Measurements from ENCODE around the gene NME7. TPM values are rescaled to one million over a fixed set of nuclear protein-coding genes. Genes with fewer than 3 reads are reported as not detected.
A peak's percentile ranks its signal among the peaks of the same experiment; 100 is the strongest.

NME7 gene
- total RNA-seq, 1 donor from 2014 or later = 23.6 TPM

- Histone ChIP-seq H3K27ac (no peak overlapping the region), H3K36me3 (no peaks in the 10 kb centered on the region), H3K27me3 (no peaks in the 10 kb centered on the region), H3K4me1 (no peaks in the 10 kb centered on the region), H3K4me3 (no peak overlapping the region), H3K9me3 (no peaks in the 10 kb centered on the region)
- no peak for DNase-seq (ENCODE audit: extremely low spot score in 2 of 2)
- no peak for TF ChIP-seq POLR2AphosphoS5 (IDR thresholded peaks at IDR 0.05; ENCODE audit: insufficient read depth in 1 of 2, low read depth in 1 of 2)
- no peak for TF ChIP-seq POLR2A (IDR thresholded peaks at IDR 0.05)
- no peak for TF ChIP-seq CTCF (IDR thresholded peaks at IDR 0.05)
- intact Hi-C loops (cut with DNase I) = no loop called here
These were observed 192.1 kb downstream of the NME7 start for GRCh38 chr1:169175461-169175860.

DNA sequence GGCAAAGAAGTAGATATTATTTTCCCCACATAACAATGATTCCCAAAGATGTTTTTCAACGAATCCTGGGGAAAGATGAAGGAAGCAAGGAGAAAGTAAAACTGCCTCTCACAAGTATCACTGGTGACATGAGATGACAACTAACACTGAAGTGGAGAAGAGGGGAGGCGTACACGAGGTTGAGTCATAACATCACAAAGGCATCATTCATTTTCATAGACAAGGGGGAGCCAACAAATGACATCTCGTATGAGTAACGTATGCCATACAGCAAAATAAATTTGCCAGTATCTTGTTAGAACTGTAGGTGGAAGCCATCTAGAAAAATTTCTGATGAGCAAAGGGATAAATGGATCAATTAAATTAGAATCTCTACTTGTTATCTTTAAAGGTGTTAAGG lies 204.5 kb downstream of the NME7 start:
- no peak overlapping the region for H3K27ac ChIP-seq
- H3K9me3 ChIP-seq = no peaks in the 10 kb centered on the region
- H3K36me3 ChIP-seq = no peaks in the 10 kb centered on the region
- H3K4me3 ChIP-seq = no peak overlapping the region
- no peak for DNase-seq (ENCODE audit: extremely low spot score in 2 of 2)
- intact Hi-C loops (cut with DNase I) = no loop called here
- no peaks in the 10 kb centered on the region for H3K27me3 ChIP-seq
- no peak for TF ChIP-seq POLR2AphosphoS5 (IDR thresholded peaks at IDR 0.05; ENCODE audit: insufficient read depth in 1 of 2, low read depth in 1 of 2)
- no peak for TF ChIP-seq CTCF (IDR thresholded peaks at IDR 0.05)
- no peak for TF ChIP-seq POLR2A (IDR thresholded peaks at IDR 0.05)
- H3K4me1 ChIP-seq = no peaks in the 10 kb centered on the region

GRCh38 chr1:169161496-169162194 lies 206.0 kb downstream of the NME7 start:
- Histone ChIP-seq H3K9me3 (no peaks in the 10 kb centered on the region), H3K4me3 (no peak overlapping the region), H3K27ac (no peak overlapping the region), H3K4me1 (no peaks in the 10 kb centered on the region), H3K36me3 (no peaks in the 10 kb centered on the region), H3K27me3 (no peaks in the 10 kb centered on the region)
- TF ChIP-seq POLR2AphosphoS5 (IDR thresholded peaks at IDR 0.05; ENCODE audit: insufficient read depth in 1 of 2, low read depth in 1 of 2) (no peak), POLR2A (IDR thresholded peaks at IDR 0.05) (no peak), CTCF (IDR thresholded peaks at IDR 0.05) (no peak)
- no peak for DNase-seq (ENCODE audit: extremely low spot score in 2 of 2)
- intact Hi-C loops (cut with DNase I) = no loop called here

GRCh38 chr1:169160845-169161495 lies 206.6 kb downstream of the NME7 start:
- no peak for DNase-seq (ENCODE audit: extremely low spot score in 2 of 2)
- no peak overlapping the region for H3K4me3 ChIP-seq
- intact Hi-C loops (cut with DNase I) = no loop called here
- H3K36me3 ChIP-seq = no peaks in the 10 kb centered on the region
- no peaks in the 10 kb centered on the region for H3K4me1 ChIP-seq
- H3K27me3 ChIP-seq = no peaks in the 10 kb centered on the region
- H3K27ac ChIP-seq = no peak overlapping the region
- no peaks in the 10 kb centered on the region for H3K9me3 ChIP-seq
- TF ChIP-seq POLR2AphosphoS5 (IDR thresholded peaks at IDR 0.05; ENCODE audit: insufficient read depth in 1 of 2, low read depth in 1 of 2) (peak in 1 of 2 donors; percentile 15), CTCF (IDR thresholded peaks at IDR 0.05) (no peak), POLR2A (IDR thresholded peaks at IDR 0.05) (no peak)

DNA sequence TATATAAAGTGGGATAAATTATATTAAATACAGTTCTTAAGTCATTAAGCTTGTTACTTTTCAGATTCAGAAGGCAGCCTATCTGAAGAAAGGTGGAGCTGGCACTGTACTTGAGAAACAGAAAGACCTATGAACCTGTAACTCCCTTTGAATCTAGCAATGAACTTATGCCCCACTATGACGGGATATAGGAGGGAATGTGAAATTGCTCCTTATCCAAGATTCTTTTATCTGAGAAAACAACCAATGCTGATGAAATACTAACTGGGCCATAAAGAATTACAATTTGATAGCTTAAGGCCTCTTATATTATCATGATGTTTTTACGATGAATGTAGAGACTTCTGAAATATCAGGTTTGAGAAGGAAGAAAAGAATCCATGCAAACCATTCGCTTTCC lies 211.0 kb downstream of the NME7 start:
- DNase-seq (ENCODE audit: extremely low spot score in 2 of 2) = no peak
- Histone ChIP-seq H3K9me3 (no peaks in the 10 kb centered on the region), H3K4me1 (no peaks in the 10 kb centered on the region), H3K27me3 (no peaks in the 10 kb centered on the region), H3K27ac (no peak overlapping the region), H3K36me3 (no peaks in the 10 kb centered on the region), H3K4me3 (no peak overlapping the region)
- intact Hi-C loops (cut with DNase I) = no loop called here
- TF ChIP-seq POLR2AphosphoS5 (IDR thresholded peaks at IDR 0.05; ENCODE audit: insufficient read depth in 1 of 2, low read depth in 1 of 2) = no peak
- TF ChIP-seq POLR2A (IDR thresholded peaks at IDR 0.05) = no peak
- TF ChIP-seq CTCF (IDR thresholded peaks at IDR 0.05) = no peak

Data from vagina (tissue), 2 donors.